DMS114 treated with DMSO at 0.1 percent for 48 hours (cell line): ENCODE measurements around the gene PCCB.
"Not testable (repeated sequence)": the region's sequence is repeated elsewhere in the genome, so short reads cannot be mapped to it uniquely, and the experiment has no call there.

Source experiments
- DNase-seq: peaks from one replicate; lab custom pipeline; 2025; ENCODE audit not compliant: unreplicated experiment; lab: John Stamatoyannopoulos, UW

Gene PCCB

GRCh38 chr3:136250059-136250902 is at the start of gene PCCB:
Gene PCCB, plus strand, starts transcription at chr3:136250340. Its CDS starts 36 bp downstream, at chr3:136250376.
- DNase-seq: peak; percentile 84

GRCh38 chr3:136207489-136208115 is 42.5 kb upstream of the PCCB start:
- no peak for DNase-seq

- DNase-seq: no peak
Observed at GRCh38 chr3:136209921-136210320, 40.2 kb upstream of the PCCB start.

- no peak for DNase-seq
Observed at GRCh38 chr3:136211547-136211946, 38.6 kb upstream of the PCCB start.

- not testable (repeated sequence) for DNase-seq
Observed at GRCh38 chr3:136222746-136223145, 27.4 kb upstream of the PCCB start.

- no peak for DNase-seq
Observed at GRCh38 chr3:136232413-136232812, 17.7 kb upstream of the PCCB start.

GRCh38 chr3:136235545-136235944 is 14.6 kb upstream of the PCCB start:
- DNase-seq: no peak

GRCh38 chr3:136236109-136236508 is 14.0 kb upstream of the PCCB start:
- DNase-seq: no peak

GRCh38 chr3:136237103-136237502 is 13.0 kb upstream of the PCCB start:
- no peak for DNase-seq

GRCh38 chr3:136237961-136238649 is 12.0 kb upstream of the PCCB start:
- no peak for DNase-seq

- no peak for DNase-seq
Observed at GRCh38 chr3:136239094-136239493, 11.0 kb upstream of the PCCB start.

GRCh38 chr3:136245691-136246090 is 4.4 kb upstream of the PCCB start:
- DNase-seq: no peak

- no peak for DNase-seq
Observed at GRCh38 chr3:136247436-136247835, 2.7 kb upstream of the PCCB start.

GRCh38 chr3:136247855-136248590 is 2.1 kb upstream of the PCCB start:
- DNase-seq: no peak

GRCh38 chr3:136249091-136249490 is 1.0 kb upstream of the PCCB start:
- no peak for DNase-seq

- DNase-seq: no peak
Observed at GRCh38 chr3:136249593-136249992, 547 bp upstream of the PCCB start.

GRCh38 chr3:136250903-136251460 is 842 bp downstream of the PCCB start:
- DNase-seq: peak; percentile 35

- no peak for DNase-seq
Observed at GRCh38 chr3:136251511-136251910, 1.4 kb downstream of the PCCB start.

GRCh38 chr3:136255672-136256406 is 5.7 kb downstream of the PCCB start:
- no peak for DNase-seq

GRCh38 chr3:136258199-136258598 is 8.1 kb downstream of the PCCB start:
- no peak for DNase-seq
